Osteoblast (primary cell): ENCODE results near the gene FAM78B. TPM values are rescaled to one million over a fixed set of nuclear protein-coding genes. Genes with fewer than 3 reads are reported as not detected.
A peak's percentile ranks its signal among the peaks of the same experiment; 100 is the strongest.

Experiments
- DNase-seq: peaks from one replicate; pipeline ENCODE4 v3.0.0; 2011; ENCODE audit warnings: low spot score, mixed read lengths; ENCODE audit not compliant: insufficient read length; ENCODE audit errors: missing footprints
- H2AFZ ChIP-seq: 2 replicates; pipeline ENCODE4 v1.6.0; 2011; ENCODE audit warnings: mild to moderate bottlenecking, low read length
- H3K27ac ChIP-seq: 2 replicates; pipeline ENCODE4 v1.5.1; 2011; ENCODE audit warnings: mild to moderate bottlenecking, low read depth, low read length, moderate library complexity
- H3K27me3 ChIP-seq: 2 replicates; pipeline ENCODE4 v1.6.0; 2012; ENCODE audit warnings: mild to moderate bottlenecking, control low read depth, inconsistent platforms, low read length, moderate library complexity; ENCODE audit not compliant: insufficient read depth
- H3K36me3 ChIP-seq: 2 replicates; pipeline ENCODE4 v1.5.1; 2011; ENCODE audit warnings: mild to moderate bottlenecking, low read length, control low read depth, moderate library complexity; ENCODE audit not compliant: insufficient read depth
- H3K4me1 ChIP-seq: 2 replicates; pipeline ENCODE4 v1.5.1; 2011; ENCODE audit warnings: mild to moderate bottlenecking, low read length, control low read depth, moderate library complexity; ENCODE audit not compliant: insufficient read depth
- H3K4me2 ChIP-seq: 2 replicates; pipeline ENCODE4 v1.6.0; 2011; ENCODE audit warnings: mild to moderate bottlenecking, low read length; ENCODE audit not compliant: insufficient read depth
- H3K4me3 ChIP-seq: fragments of 200-600 bp; sonication (generic); 3 replicates; pipeline ENCODE4 v1.5.1; 2012; ENCODE audit warnings: mild to moderate bottlenecking, low read length, inconsistent platforms; ENCODE audit not compliant: insufficient read depth
- H3K79me2 ChIP-seq: 2 replicates; pipeline ENCODE4 v1.6.0; 2012; ENCODE audit warnings: mild to moderate bottlenecking, low read length, control low read depth, inconsistent platforms; ENCODE audit not compliant: insufficient read depth
- H3K9me3 ChIP-seq: 2 replicates; pipeline ENCODE4 v1.5.1; 2011; ENCODE audit warnings: low read depth, low read length, control low read depth
- H4K20me1 ChIP-seq: 2 replicates; pipeline ENCODE4 v1.6.0; 2012; ENCODE audit warnings: mild to moderate bottlenecking, low read length, control low read depth; ENCODE audit not compliant: insufficient read depth
- CTCF ChIP-seq: IDR thresholded peaks from 2 replicates; pipeline ENCODE4 v1.5.1; 2011; ENCODE audit warnings: mild to moderate bottlenecking, low read depth, low read length, moderate library complexity; ENCODE audit errors: extremely low read depth
- total RNA-seq: library from RNA; depleted of rRNA; stranded (reverse); fragments of >200 nt; gene quantifications from 2 replicates; pipeline ENCODE4 v1.2.3, GENCODE V29; 2012

FAM78B gene
- total RNA-seq, 1 donor: 0.36 TPM

GRCh38 chr1:166170726-166171125 is 3.9 kb upstream of the FAM78B start:
- H3K4me3 ChIP-seq: no peak overlapping the region
- no peak for DNase-seq
- H3K4me2 ChIP-seq: no peak overlapping the region
- no peaks in the 10 kb centered on the region for H3K9me3 ChIP-seq
- H3K79me2 ChIP-seq: no peaks in the 10 kb centered on the region
- no peaks in the 10 kb centered on the region for H3K36me3 ChIP-seq
- H2AFZ ChIP-seq: no peak overlapping the region
- no peak overlapping the region for H3K27ac ChIP-seq
- no peaks in the 10 kb centered on the region for H3K4me1 ChIP-seq
- no peaks in the 10 kb centered on the region for H4K20me1 ChIP-seq
- peaks cover 9% of the 10 kb centered on the region for H3K27me3 ChIP-seq
- no peak for TF ChIP-seq CTCF

- no peak overlapping the region for H2AFZ ChIP-seq
- H3K4me1 ChIP-seq: no peaks in the 10 kb centered on the region
- H3K4me3 ChIP-seq: no peak overlapping the region
- no peak for DNase-seq
- no peak for TF ChIP-seq CTCF
- no peaks in the 10 kb centered on the region for H4K20me1 ChIP-seq
- peaks cover 14% of the 10 kb centered on the region for H3K27me3 ChIP-seq
- H3K79me2 ChIP-seq: no peaks in the 10 kb centered on the region
- no peak overlapping the region for H3K4me2 ChIP-seq
- H3K27ac ChIP-seq: no peak overlapping the region
- no peaks in the 10 kb centered on the region for H3K9me3 ChIP-seq
- H3K36me3 ChIP-seq: no peaks in the 10 kb centered on the region
These were observed 3.3 kb upstream of the FAM78B start for GRCh38 chr1:166170075-166170474.

- TF ChIP-seq CTCF: no peak
- no peak for DNase-seq
- Histone ChIP-seq H3K4me1 (no peaks in the 10 kb centered on the region), H3K4me3 (no peak overlapping the region), H3K9me3 (no peaks in the 10 kb centered on the region), H3K36me3 (no peaks in the 10 kb centered on the region), H4K20me1 (no peaks in the 10 kb centered on the region), H2AFZ (no peak overlapping the region), H3K4me2 (no peak overlapping the region), H3K27ac (no peak overlapping the region), H3K79me2 (no peaks in the 10 kb centered on the region), H3K27me3 (peaks cover 23% of the 10 kb centered on the region)
These were observed 2.4 kb upstream of the FAM78B start for GRCh38 chr1:166169182-166169581.

- no peak for TF ChIP-seq CTCF
- no peaks in the 10 kb centered on the region for H3K36me3 ChIP-seq
- H2AFZ ChIP-seq: no peak overlapping the region
- no peak overlapping the region for H3K4me3 ChIP-seq
- H3K4me1 ChIP-seq: no peaks in the 10 kb centered on the region
- H3K27ac ChIP-seq: no peak overlapping the region
- H4K20me1 ChIP-seq: no peaks in the 10 kb centered on the region
- H3K4me2 ChIP-seq: peak overlapping the region; percentile 61
- DNase-seq: peak; percentile 57
- H3K9me3 ChIP-seq: no peaks in the 10 kb centered on the region
- no peaks in the 10 kb centered on the region for H3K79me2 ChIP-seq
- peaks cover 26% of the 10 kb centered on the region for H3K27me3 ChIP-seq
These were observed 748 bp upstream of the FAM78B start for GRCh38 chr1:166167572-166167925.
